Measurements from ENCODE around the gene C1orf21.

Gene C1orf21

DNA sequence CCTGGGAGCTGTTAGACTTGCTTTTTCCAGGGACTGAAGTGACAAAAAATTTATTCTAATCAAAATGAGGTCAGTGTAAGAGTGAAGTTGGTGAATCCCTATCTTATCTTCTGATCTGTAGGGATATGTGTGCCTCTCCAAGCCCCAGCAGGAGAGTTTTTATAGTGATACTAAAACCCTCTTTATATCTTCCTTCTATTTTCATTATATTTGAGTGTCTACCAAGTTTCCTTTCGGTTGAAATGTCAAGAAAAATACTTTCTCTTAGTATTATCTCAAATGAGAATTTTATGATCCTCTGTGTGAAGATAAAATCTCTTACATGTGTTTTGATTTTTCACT is 18.9 kb downstream of the C1orf21 start:
- no peaks in the 10 kb centered on the region for H3K36me3 Mint-ChIP-seq (ENCODE audit: insufficient read depth)
- ATAC-seq (replicated peaks; ENCODE audit: extremely low read depth, poor library complexity, severe bottlenecking) (no peak), DNase-seq (ENCODE audit: low spot score in 2 of 2) (no peak)

DNA sequence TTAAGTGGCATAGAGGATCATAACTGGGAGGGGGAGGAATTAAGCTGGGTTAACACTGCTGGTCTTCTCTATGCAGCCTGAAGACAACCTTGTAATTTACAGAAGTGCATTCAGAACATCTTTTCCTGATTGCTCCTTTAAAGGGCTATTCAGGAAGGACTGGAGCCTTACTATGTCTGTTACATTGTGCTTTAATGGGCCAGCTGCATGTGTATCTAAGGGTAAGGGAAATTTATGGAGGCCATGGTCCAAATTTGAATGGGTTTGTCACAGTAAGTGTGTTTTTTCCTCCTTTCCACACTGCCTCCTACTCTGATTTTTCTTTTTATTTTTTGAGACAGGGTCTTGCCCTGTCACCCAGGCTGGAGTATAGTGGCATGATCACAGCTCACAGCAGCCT is 19.6 kb downstream of the C1orf21 start:
- Mint-ChIP-seq H3K27me3 (no peaks in the 10 kb centered on the region), H3K4me1 (peaks cover 58% of the 10 kb centered on the region), H3K4me3 (no peak overlapping the region), H3K36me3 (ENCODE audit: insufficient read depth) (no peaks in the 10 kb centered on the region), H3K9me3 (no peaks in the 10 kb centered on the region), H3K27ac (ENCODE audit: low read depth) (peak overlapping the region; percentile 58)
- ATAC-seq (replicated peaks; ENCODE audit: extremely low read depth, poor library complexity, severe bottlenecking) (no peak), DNase-seq (ENCODE audit: low spot score in 2 of 2) (no peak)

More for the DNA sequence above, 18.9 kb downstream of the C1orf21 start:
- H3K27me3 Mint-ChIP-seq = no peaks in the 10 kb centered on the region
- no peaks in the 10 kb centered on the region for H3K9me3 Mint-ChIP-seq
- no peak overlapping the region for H3K4me3 Mint-ChIP-seq
- H3K4me1 Mint-ChIP-seq = peaks cover 58% of the 10 kb centered on the region
- peak overlapping the region; percentile 58 for H3K27ac Mint-ChIP-seq (ENCODE audit: low read depth)

DNA sequence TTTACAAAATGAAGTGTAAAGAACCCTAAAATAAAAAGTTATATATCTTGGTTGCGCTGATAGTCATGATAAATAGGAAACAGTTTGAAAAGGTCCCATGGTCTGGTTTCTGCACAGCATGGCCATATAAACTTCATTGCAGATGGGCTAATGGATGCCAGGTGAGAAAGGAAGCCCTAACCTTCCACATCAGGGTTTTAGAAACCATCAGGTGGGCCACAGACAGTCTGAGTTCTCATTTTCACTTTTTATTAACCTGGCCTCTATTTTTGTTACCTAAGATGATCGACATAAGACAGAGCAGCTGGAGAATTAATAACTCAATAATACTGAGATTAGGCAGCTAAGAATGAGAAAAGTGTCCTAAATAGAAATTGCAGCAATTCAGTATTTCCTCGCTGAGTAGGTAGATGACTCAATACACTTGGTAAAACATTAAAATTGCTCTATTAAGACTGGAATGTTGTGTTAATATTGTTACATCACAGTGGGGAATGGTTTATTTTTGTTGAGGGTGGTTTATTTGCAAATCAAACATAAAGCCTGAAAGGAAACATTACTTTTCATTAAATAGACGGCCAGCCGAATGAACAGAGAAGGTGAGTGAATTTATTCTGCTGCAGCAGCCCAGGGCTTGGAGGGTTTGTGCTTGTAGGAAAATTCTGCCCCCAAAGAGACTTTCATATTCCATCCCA is 21.1 kb downstream of the C1orf21 start:
- no peaks in the 10 kb centered on the region for H3K36me3 Mint-ChIP-seq (ENCODE audit: insufficient read depth)
- peaks cover 52% of the 10 kb centered on the region for H3K4me1 Mint-ChIP-seq
- no peak overlapping the region for H3K4me3 Mint-ChIP-seq
- H3K27me3 Mint-ChIP-seq = no peaks in the 10 kb centered on the region
- ATAC-seq (replicated peaks; ENCODE audit: extremely low read depth, poor library complexity, severe bottlenecking) = no peak
- H3K9me3 Mint-ChIP-seq = no peaks in the 10 kb centered on the region
- peak overlapping the region; percentile 42 for H3K27ac Mint-ChIP-seq (ENCODE audit: low read depth)
- DNase-seq (ENCODE audit: low spot score in 2 of 2) = no peak

DNA sequence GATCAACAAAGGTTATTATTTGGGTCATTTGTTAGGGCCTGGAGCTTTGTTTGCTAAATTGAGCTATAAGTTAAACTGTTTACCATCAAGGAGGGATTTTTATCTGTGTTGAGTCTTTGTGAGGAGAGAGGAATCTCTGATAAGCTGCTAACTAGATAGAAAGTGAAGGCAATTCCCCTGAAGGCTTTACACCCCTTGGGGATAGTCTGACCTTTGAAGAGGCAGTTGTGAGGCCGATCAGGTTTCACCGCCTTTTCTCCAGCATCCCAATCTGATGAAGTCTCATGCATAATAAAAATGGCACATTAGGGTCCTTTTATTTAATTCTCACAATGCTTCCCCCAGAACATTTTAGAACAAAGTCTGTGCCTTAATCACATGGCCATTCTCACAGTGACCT is 21.8 kb downstream of the C1orf21 start:
- Mint-ChIP-seq H3K36me3 (ENCODE audit: insufficient read depth) (no peaks in the 10 kb centered on the region), H3K4me3 (no peak overlapping the region), H3K9me3 (no peaks in the 10 kb centered on the region), H3K27ac (ENCODE audit: low read depth) (peak overlapping the region; percentile 42), H3K27me3 (no peaks in the 10 kb centered on the region), H3K4me1 (peaks cover 48% of the 10 kb centered on the region)
- DNase-seq (ENCODE audit: low spot score in 2 of 2) (no peak), ATAC-seq (replicated peaks; ENCODE audit: extremely low read depth, poor library complexity, severe bottlenecking) (no peak)

DNA sequence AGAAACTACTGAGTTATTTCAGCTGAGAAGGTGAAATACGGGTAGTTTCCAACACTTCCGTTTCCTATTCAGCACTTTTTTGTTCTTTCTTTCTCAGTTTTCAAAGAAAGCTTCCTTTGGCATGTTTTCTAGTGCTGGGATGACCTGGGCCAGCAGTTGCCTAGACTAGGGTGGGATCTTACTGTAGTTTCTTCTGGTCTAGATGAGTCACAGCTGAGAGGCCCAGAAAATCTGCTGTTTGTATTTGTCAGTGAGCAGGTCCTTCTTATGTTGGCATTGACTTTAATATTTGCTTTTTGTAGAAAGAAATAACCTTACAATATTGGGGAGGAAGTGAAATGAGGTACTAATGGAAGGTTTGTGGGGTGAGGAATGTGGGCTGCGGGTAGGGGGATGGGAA is 22.2 kb downstream of the C1orf21 start:
- no peaks in the 10 kb centered on the region for H3K9me3 Mint-ChIP-seq
- DNase-seq (ENCODE audit: low spot score in 2 of 2) (no peak), ATAC-seq (replicated peaks; ENCODE audit: extremely low read depth, poor library complexity, severe bottlenecking) (no peak)
- H3K36me3 Mint-ChIP-seq (ENCODE audit: insufficient read depth) = peaks cover 3% of the 10 kb centered on the region
- H3K4me3 Mint-ChIP-seq = no peak overlapping the region
- no peaks in the 10 kb centered on the region for H3K27me3 Mint-ChIP-seq
- peaks cover 48% of the 10 kb centered on the region for H3K4me1 Mint-ChIP-seq
- H3K27ac Mint-ChIP-seq (ENCODE audit: low read depth) = peak overlapping the region; percentile 42

DNA sequence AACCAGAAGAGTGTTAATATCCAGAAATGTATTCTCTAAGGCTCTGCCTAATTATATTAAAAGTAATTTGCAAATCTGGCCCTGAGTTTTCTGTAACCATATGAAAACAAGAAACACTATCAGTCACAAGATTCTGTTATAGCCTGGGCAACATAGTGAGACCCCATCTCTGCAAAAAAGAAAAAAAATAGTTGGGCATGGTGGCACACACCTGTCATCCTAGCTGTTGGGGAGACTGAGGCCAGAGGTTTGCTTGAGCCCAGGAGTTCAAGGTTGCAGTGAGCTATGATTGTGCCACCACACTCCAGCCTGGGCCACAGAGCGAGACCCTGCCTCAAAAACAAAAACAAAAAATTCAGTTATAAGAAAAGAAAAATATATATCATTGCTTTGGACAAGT is 25.6 kb downstream of the C1orf21 start:
- H3K4me3 Mint-ChIP-seq = no peak overlapping the region
- no peak for DNase-seq (ENCODE audit: low spot score in 2 of 2)
- peaks cover 3% of the 10 kb centered on the region for H3K36me3 Mint-ChIP-seq (ENCODE audit: insufficient read depth)
- no peaks in the 10 kb centered on the region for H3K9me3 Mint-ChIP-seq
- no peak overlapping the region for H3K27ac Mint-ChIP-seq (ENCODE audit: low read depth)
- H3K4me1 Mint-ChIP-seq = peaks cover 47% of the 10 kb centered on the region
- ATAC-seq (replicated peaks; ENCODE audit: extremely low read depth, poor library complexity, severe bottlenecking) = no peak
- no peaks in the 10 kb centered on the region for H3K27me3 Mint-ChIP-seq

DNA sequence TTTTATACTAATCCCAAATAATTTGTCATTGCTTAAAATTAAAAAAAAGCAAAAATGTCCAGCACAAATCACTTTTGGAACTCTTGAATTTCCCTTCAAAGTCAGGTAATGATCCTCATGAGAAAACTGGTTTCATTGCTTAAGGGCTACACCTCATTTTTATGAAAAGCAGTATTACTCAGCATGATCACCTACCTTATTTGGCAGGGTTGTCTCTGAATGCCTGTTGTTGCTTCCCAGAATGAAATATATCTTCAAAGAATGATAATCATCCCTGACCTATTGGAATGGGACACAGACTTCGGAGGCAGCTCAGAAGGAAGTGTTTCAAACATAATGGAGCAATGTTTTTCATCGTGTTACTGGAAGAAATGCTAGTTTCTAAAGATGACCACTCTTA is 29.7 kb downstream of the C1orf21 start:
- Mint-ChIP-seq H3K27me3 (no peaks in the 10 kb centered on the region), H3K27ac (ENCODE audit: low read depth) (no peak overlapping the region), H3K9me3 (no peaks in the 10 kb centered on the region), H3K4me1 (peaks cover 59% of the 10 kb centered on the region), H3K36me3 (ENCODE audit: insufficient read depth) (peaks cover 7% of the 10 kb centered on the region), H3K4me3 (no peak overlapping the region)
- DNase-seq (ENCODE audit: low spot score in 2 of 2) = no peak
- ATAC-seq (replicated peaks; ENCODE audit: extremely low read depth, poor library complexity, severe bottlenecking) = no peak

DNA sequence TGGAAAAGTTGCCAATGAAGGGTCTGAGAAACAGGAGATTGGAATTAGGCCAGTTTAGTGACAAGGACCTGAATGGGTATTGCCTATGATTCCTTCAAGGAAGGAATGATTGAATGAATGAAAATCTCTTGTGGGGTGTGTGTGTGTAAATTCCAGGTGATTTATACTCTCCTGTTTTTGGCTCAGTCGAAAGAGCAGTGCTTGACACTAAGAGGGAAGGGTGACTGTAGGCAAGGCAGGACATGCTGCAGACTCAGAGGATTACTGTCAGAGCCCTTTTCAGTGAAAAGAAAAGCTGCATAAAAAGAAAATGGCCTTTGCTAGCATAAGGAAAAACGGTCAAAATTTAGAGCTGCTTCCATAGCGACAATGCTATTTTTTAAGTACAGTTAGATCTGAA is 30.1 kb downstream of the C1orf21 start:
- H3K4me1 Mint-ChIP-seq = peaks cover 63% of the 10 kb centered on the region
- no peak for ATAC-seq (replicated peaks; ENCODE audit: extremely low read depth, poor library complexity, severe bottlenecking)
- DNase-seq (ENCODE audit: low spot score in 2 of 2) = no peak
- no peak overlapping the region for H3K27ac Mint-ChIP-seq (ENCODE audit: low read depth)
- H3K27me3 Mint-ChIP-seq = no peaks in the 10 kb centered on the region
- H3K4me3 Mint-ChIP-seq = no peak overlapping the region
- H3K36me3 Mint-ChIP-seq (ENCODE audit: insufficient read depth) = peaks cover 7% of the 10 kb centered on the region
- no peaks in the 10 kb centered on the region for H3K9me3 Mint-ChIP-seq

DNA sequence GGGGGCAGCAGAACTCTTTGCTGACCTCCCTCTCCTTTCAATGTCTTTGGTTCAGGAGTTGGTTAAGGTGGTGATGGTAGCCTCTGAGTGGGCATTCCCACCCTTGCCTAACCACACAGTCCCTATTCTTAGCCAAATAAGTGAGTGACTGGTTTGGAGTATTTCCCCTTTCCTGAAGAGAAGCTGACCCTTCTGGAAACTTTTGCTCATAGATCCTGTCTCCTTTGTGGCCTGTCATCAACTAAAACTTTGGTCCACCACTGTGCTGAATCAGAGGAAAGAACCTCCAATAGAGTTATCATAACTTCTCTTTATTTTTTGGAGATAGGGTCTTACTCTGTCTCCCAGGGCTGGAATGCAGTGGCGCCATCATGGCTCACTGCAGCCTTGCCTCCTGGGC is 31.1 kb downstream of the C1orf21 start:
- H3K27ac Mint-ChIP-seq (ENCODE audit: low read depth) = no peak overlapping the region
- H3K4me1 Mint-ChIP-seq = peaks cover 69% of the 10 kb centered on the region
- no peaks in the 10 kb centered on the region for H3K9me3 Mint-ChIP-seq
- peaks cover 7% of the 10 kb centered on the region for H3K36me3 Mint-ChIP-seq (ENCODE audit: insufficient read depth)
- no peaks in the 10 kb centered on the region for H3K27me3 Mint-ChIP-seq
- DNase-seq (ENCODE audit: low spot score in 2 of 2) (no peak), ATAC-seq (replicated peaks; ENCODE audit: extremely low read depth, poor library complexity, severe bottlenecking) (no peak)
- H3K4me3 Mint-ChIP-seq = no peak overlapping the region

DNA sequence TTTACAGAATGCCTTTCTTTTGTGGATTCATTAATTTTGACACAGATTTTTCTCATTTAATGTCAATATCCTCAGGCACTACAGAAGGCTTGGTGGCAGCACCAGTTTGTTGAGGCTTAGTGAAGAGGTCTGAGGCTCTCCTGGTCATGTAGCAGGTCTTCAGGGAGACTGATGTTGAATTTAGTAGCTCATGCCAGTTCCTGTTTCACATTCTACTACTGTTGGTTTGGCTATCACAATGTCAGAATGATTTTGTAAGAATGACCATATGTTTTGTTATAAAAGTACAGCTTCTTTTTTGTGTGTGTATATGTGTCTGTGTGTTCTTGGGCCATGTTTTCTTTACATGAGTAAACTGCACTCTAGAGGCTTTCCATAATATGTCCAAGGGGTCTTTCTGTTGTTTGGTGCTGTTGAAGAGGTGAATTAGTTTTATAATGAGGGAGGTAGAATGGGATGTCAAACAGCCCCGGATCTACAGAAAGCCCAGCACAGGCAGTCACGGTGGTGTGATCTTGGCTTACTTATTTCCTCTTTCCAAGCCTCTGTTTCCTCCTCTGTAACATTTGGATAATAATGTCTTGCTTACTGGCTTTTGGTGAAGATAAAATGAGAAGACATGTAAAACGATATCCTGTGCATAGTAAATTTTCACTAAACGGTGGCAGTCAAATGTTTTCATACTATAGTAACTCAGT is 32.0 kb downstream of the C1orf21 start:
- Mint-ChIP-seq H3K36me3 (ENCODE audit: insufficient read depth) (peaks cover 5% of the 10 kb centered on the region), H3K27me3 (no peaks in the 10 kb centered on the region), H3K4me3 (no peak overlapping the region), H3K27ac (ENCODE audit: low read depth) (peak overlapping the region; percentile 17), H3K9me3 (no peaks in the 10 kb centered on the region), H3K4me1 (peaks cover 74% of the 10 kb centered on the region)
- ATAC-seq (replicated peaks; ENCODE audit: extremely low read depth, poor library complexity, severe bottlenecking) (no peak), DNase-seq (ENCODE audit: low spot score in 2 of 2) (no peak)

DNA sequence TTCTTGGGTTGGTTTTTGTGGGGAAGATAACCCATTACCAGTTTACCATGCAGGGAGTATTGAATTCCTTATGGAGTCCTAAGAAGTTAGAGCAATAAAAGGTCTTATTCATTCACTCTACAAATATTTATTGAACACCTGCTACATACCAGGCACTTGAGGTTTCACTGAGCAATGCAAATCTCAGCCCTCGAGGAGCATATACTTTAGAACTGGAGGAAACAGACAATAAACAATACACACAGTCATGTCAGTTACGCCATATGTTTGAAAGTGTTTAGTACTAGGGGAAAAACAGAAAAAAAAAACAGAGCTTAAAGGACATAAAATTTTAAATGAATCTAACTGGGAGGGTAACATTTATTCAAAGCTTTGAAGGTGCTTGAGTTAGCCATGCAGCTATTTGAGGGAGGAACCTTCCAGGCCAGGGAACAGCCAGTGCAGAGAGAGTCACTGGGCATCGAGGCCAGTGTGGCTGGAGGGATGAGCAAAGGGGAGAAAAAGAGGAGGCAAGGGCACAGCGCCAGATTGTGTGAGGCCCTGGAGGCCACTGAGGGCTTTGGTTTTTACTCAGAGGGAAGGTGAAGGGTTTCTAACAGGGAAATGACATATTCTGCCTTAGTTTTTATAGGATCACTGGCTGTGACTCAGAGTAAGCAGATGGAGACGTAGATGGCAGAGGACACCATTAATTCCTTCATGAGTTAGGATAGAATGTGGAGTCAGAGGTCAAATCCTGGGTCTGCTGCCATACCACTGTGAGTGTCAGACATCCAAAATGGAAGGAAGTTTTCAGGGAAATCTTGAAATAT is 32.7 kb downstream of the C1orf21 start:
- peaks cover 75% of the 10 kb centered on the region for H3K4me1 Mint-ChIP-seq
- H3K36me3 Mint-ChIP-seq (ENCODE audit: insufficient read depth) = peaks cover 4% of the 10 kb centered on the region
- no peak for ATAC-seq (replicated peaks; ENCODE audit: extremely low read depth, poor library complexity, severe bottlenecking)

DNA sequence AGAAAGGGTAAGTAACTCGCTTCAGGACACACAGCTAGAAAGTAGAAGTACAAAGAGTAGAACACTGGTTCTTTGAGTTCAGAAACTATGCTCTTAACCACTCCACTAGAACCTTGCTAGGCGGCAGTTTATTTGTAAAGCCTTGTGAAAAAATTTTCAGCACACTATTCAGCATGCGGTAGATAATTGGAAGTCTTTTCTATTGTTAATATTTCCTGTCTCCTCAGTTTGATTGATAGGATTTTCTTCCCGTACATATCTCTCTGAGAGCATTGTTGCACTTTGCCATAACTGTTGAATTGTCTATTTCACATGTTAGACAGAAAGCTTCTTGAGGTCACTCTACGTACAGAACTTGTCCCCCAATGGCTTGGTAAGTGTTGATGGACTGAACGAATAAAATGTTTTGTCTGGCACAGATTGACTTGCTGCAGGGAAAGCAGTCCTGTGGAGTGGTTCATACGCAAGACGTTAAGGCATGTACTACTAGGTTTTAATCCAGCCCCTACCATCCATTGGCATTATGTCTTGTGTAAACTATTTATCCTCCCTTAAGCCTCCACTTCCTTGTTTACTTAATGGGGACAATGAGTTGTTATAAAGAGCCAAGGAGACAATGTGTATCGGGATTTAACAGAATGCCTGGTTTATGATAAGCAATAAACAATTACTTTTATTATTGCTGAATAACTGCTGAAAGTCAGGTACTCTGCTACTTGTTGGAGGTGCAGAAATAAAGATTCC is 35.8 kb downstream of the C1orf21 start:
- DNase-seq (ENCODE audit: low spot score in 2 of 2) = no peak
- H3K9me3 Mint-ChIP-seq = no peaks in the 10 kb centered on the region
- H3K36me3 Mint-ChIP-seq (ENCODE audit: insufficient read depth) = peaks cover 4% of the 10 kb centered on the region
- peaks cover 73% of the 10 kb centered on the region for H3K4me1 Mint-ChIP-seq
- no peak overlapping the region for H3K4me3 Mint-ChIP-seq
- no peaks in the 10 kb centered on the region for H3K27me3 Mint-ChIP-seq
- H3K27ac Mint-ChIP-seq (ENCODE audit: low read depth) = no peak overlapping the region
- no peak for ATAC-seq (replicated peaks; ENCODE audit: extremely low read depth, poor library complexity, severe bottlenecking)

More for the DNA sequence above, 32.7 kb downstream of the C1orf21 start:
- no peak for DNase-seq (ENCODE audit: low spot score in 2 of 2)
- Mint-ChIP-seq H3K4me3 (no peak overlapping the region), H3K9me3 (no peaks in the 10 kb centered on the region), H3K27ac (ENCODE audit: low read depth) (peak overlapping the region; percentile 17), H3K27me3 (no peaks in the 10 kb centered on the region)

All from central memory CD8-positive, alpha-beta T cell (primary cell).